Measurements from ENCODE around the gene SH3PXD2A.
A peak's percentile ranks its signal among the peaks of the same experiment; 100 is the strongest.
"Not testable (repeated sequence)": the region's sequence is repeated elsewhere in the genome, so short reads cannot be mapped to it uniquely, and the experiment has no call there.

Gene SH3PXD2A

DNA sequence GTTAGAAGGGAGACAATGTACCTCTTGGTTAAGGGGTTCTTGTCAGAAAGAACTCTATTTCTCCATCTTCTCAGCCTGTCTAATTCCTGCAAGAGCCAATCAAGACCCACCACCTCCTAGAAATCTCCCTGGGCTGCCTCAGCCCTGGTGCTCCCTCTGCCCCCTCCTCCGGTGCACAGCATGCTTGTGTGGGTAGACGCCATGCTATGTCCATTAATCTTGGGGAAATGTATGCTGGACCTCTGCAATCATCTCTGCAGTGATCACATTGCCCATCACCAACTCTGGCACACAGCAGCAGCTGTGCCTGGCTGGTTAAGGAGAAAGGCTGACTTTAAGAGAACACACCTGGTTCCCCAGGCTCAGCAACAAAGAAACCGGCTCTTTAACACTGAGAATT is 37.3 kb downstream of the SH3PXD2A start:
- no peak for DNase-seq (ENCODE audit: low read depth in 2 of 2)
- TF ChIP-seq, protein P1, sequence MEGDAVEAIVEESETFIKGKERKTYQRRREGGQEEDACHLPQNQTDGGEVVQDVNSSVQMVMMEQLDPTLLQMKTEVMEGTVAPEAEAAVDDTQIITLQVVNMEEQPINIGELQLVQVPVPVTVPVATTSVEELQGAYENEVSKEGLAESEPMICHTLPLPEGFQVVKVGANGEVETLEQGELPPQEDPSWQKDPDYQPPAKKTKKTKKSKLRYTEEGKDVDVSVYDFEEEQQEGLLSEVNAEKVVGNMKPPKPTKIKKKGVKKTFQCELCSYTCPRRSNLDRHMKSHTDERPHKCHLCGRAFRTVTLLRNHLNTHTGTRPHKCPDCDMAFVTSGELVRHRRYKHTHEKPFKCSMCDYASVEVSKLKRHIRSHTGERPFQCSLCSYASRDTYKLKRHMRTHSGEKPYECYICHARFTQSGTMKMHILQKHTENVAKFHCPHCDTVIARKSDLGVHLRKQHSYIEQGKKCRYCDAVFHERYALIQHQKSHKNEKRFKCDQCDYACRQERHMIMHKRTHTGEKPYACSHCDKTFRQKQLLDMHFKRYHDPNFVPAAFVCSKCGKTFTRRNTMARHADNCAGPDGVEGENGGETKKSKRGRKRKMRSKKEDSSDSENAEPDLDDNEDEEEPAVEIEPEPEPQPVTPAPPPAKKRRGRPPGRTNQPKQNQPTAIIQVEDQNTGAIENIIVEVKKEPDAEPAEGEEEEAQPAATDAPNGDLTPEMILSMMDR (IDR thresholded peaks at IDR 0.05; ENCODE audit: low read depth, low read length): no peak
- no peak overlapping the region for H3K4me3 ChIP-seq (replicated peaks in 1 of 2; ENCODE audit: low read depth in 2 of 2, low read length in 2 of 2)

DNA sequence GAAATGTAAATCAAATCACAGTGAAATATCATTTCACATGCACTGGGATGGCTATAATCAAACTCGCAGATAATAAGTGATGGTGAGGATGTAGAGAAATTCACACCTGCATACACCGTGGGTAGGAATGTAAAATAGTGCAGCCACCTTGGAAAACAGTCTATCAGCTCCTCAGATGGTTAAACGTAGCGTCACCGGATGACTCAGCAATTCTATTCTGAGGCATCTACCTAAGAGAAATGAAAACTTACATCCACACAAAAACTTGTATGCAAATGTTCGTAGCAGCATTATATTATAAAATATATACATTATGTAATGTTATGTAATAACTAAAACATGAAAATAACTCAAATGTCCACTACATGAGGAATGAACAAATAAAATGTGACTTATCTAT is 38.9 kb downstream of the SH3PXD2A start:
- peak in 1 of 2 donors; percentile 61 for DNase-seq (ENCODE audit: low read depth in 2 of 2)
- no peak overlapping the region for H3K4me3 ChIP-seq (replicated peaks in 1 of 2; ENCODE audit: low read depth in 2 of 2, low read length in 2 of 2)
- TF ChIP-seq, protein P1 (IDR thresholded peaks at IDR 0.05; ENCODE audit: low read depth, low read length): no peak

DNA sequence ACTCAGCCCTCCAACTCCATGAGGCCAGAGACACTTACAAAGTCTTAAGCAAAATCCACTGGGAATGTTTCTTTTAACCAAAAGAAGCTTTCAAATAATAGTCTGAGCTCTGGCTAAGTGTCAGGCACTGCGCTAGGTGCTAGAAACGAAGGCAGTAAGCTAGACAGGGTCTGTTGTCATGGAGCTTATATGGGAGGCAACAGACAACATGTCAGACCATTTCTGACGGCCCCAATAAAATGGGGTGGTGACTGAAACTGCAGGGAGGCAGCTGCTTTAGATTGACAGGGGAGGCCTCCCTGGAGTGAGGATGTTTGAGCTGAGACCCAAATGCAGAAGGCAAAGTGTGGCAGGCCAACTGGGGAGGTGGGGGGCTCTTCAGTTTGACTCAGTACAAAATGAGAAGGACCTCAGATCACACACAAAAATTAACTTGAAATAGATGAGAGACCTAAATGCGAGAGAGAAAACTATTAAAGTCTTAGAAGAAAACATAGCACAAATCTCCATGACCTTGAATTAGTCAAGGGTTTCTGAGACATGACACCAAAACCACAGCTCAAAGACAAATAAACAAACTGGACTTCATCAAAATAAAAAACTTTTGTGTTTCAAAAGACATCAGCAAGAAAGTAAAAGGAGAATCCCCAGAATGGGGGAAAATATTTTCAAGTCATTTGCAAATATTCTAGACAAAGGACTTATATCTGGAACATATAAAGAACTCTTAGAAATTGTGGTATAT is 40.6 kb downstream of the SH3PXD2A start:
- TF ChIP-seq, protein P1 (IDR thresholded peaks at IDR 0.05; ENCODE audit: low read depth, low read length): no peak
- no peak overlapping the region for H3K4me3 ChIP-seq (replicated peaks in 1 of 2; ENCODE audit: low read depth in 2 of 2, low read length in 2 of 2)
- no peak for DNase-seq (ENCODE audit: low read depth in 2 of 2)

DNA sequence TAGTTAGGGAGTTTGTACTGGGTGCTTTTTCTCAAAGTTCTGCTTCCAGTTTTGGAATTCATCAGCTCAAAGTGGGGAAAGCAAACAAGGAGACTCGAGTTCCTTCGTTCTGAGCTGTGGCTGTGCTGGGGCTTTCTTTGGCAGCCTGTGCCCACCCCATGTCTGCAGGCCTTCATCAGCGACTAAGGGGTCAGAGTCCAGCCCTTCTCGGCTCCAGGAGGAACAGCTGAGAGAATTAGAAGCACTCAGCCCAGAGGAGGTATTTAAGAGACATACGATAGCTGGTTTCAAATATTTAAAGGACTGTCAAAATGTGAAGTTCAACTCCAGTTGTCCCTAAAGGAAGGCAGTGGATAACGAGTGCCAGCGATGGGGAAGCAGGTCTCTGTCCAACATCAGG is 41.3 kb downstream of the SH3PXD2A start:
- DNase-seq (ENCODE audit: low read depth in 2 of 2): no peak
- H3K4me3 ChIP-seq (replicated peaks in 1 of 2; ENCODE audit: low read depth in 2 of 2, low read length in 2 of 2): no peak overlapping the region
- TF ChIP-seq, protein P1 (IDR thresholded peaks at IDR 0.05; ENCODE audit: low read depth, low read length): no peak

DNA sequence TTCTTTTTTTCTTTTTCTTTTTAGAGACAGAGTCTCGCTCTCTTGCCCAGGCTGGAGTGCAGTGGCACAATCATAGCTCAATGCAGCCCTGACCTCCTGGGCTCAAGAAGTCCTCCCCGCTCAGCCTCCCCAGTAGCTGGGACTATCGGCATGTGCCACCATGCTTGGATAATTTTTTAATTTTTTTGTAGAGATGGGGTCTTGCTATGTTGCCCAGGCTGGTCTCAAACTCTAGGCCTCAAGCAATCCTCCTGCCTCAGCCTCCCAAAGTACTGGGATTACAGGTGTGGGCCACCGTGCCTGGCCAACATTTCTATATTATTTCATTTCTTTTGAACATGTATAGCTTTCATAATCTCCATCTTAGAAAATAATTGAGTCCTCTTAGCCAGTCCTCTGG is 42.1 kb downstream of the SH3PXD2A start:
- not testable (repeated sequence) for H3K4me3 ChIP-seq (replicated peaks in 1 of 2; ENCODE audit: low read depth in 2 of 2, low read length in 2 of 2); DNase-seq (ENCODE audit: low read depth in 2 of 2)

DNA sequence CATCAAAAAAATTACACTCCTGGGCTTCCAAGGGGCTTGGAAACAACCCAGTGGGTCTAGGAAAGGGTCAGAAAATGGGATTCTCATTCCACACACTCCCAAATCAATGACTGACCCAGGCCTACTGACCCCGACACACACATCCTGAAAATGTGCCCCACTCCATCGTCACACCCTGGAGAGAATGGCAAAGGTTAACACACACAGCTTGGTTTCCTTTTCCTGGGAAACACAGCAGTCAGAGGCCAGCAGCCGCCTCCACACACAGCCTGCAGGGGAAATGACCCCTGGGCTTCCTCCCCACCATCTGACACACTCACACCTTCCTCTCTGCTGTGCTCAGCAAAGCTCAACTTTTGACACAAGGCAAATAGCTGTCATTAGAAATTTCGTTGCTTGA is 42.9 kb downstream of the SH3PXD2A start:
- no peak overlapping the region for H3K4me3 ChIP-seq (replicated peaks in 1 of 2; ENCODE audit: low read depth in 2 of 2, low read length in 2 of 2)
- DNase-seq (ENCODE audit: low read depth in 2 of 2): peak in 1 of 2 donors; percentile 24
- TF ChIP-seq, protein P1 (IDR thresholded peaks at IDR 0.05; ENCODE audit: low read depth, low read length): no peak

DNA sequence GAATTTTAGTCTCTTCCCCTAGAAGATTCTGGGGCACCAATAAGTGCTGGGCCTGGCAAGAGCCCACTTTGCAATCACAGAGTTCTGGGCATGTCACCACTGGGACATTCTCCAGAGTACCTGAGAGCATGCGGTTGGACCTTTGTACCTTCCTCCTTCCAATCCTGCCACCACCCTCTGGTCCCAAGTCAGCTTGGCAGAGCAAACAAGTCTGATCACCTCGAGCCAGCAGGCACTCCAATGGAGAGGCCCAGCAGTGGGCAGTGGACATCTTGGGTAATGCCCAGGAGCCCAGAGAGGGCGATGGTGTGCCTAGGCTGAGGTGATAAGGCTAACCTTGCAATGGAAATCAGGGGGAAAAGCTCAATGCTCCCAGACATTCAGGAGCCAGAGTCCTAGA is 43.4 kb downstream of the SH3PXD2A start:
- TF ChIP-seq, protein P1 (IDR thresholded peaks at IDR 0.05; ENCODE audit: low read depth, low read length): no peak
- H3K4me3 ChIP-seq (replicated peaks in 1 of 2; ENCODE audit: low read depth in 2 of 2, low read length in 2 of 2): no peak overlapping the region
- no peak for DNase-seq (ENCODE audit: low read depth in 2 of 2)

Data from cardiac fibroblast (primary cell).